HFFc6 (cell line): ENCODE measurements around the gene CTNND2. TPM values are rescaled to one million over a fixed set of nuclear protein-coding genes. Genes with fewer than 3 reads are reported as not detected.

Experiments
- DNase-seq: peaks from one replicate; pipeline ENCODE4 v3.0.0-alpha.2; 2018
- H3K27ac Mint-ChIP-seq: 2 replicates; pipeline ENCODE4 v1.8.0; 2020; ENCODE audit warnings: mild to moderate bottlenecking, mixed read lengths
- H3K27me3 Mint-ChIP-seq: 2 replicates; pipeline ENCODE4 v1.8.0; 2021; ENCODE audit warnings: mild to moderate bottlenecking, moderate library complexity, mixed read lengths; ENCODE audit not compliant: insufficient read depth
- H3K36me3 Mint-ChIP-seq: 2 replicates; pipeline ENCODE4 v1.8.0; 2021; ENCODE audit warnings: low read depth, mixed read lengths
- H3K4me1 Mint-ChIP-seq: 2 replicates; pipeline ENCODE4 v1.8.0; 2020; ENCODE audit warnings: low read depth, mixed read lengths
- H3K4me3 Mint-ChIP-seq: 2 replicates; pipeline ENCODE4 v1.8.0; 2020; ENCODE audit warnings: mild to moderate bottlenecking, moderate library complexity, mixed read lengths
- H3K9me3 Mint-ChIP-seq: 2 replicates; pipeline ENCODE4 v1.8.0; 2020; ENCODE audit warnings: mild to moderate bottlenecking, mixed read lengths
- total RNA-seq, 6 experiments: library from RNA; stranded (reverse); fragmentation: NEBNext Ultra II Directional; extraction: Animal tissue kit (Norgen Biotek cat#: 25700); gene quantifications; 2 replicates in 1 of 6; 3 replicates in 5 of 6; pipeline ENCODE4 v1.2.3, GENCODE V29; 2021
- TF ChIP-seq, protein P1 (sequence below): fragments of 200-600 bp; sonication (generic); IDR thresholded peaks from 2 replicates; pipeline ENCODE4 v1.5.0; 2021; ENCODE audit warnings: antibody characterized with exemption, mild to moderate bottlenecking

CTNND2 gene
- total RNA-seq, 6 experiments from 2014 or later, result not detected

DNA sequence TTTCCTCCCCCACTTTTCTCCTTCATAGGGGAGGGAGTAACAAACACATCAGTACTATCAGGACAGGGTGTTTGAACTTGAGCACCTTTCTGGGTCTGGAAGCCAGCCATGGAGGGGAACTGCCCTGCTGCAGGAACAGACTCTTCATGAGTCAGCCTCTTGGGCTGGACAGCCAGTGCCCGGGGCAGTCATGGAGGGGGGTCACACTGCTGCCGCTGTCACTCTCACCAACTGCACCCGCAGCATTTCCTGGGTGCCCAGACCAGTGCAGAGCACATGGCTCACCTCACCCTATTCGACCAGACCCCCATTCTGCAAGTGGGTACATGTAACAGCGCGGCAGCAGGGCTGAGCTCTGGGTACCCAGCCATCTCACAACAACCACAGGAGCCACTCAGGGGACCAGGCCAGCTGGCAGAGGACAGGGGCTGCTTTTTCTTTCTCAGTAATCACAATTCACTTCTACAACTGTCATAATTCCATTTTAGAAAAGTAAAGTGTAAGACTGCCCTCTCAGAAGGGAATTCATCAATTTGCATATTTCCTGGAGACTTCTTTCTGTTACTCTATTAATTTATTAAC is 118.4 kb downstream of the CTNND2 start:
- Mint-ChIP-seq H3K27me3 (no peaks in the 10 kb centered on the region), H3K4me3 (no peak overlapping the region), H3K4me1 (no peaks in the 10 kb centered on the region), H3K27ac (no peak overlapping the region), H3K9me3 (peaks cover 27% of the 10 kb centered on the region), H3K36me3 (0 out of 2 replicates have a peak, but pooled peaks cover 5% of the 10 kb centered on the region)
- TF ChIP-seq, protein P1, sequence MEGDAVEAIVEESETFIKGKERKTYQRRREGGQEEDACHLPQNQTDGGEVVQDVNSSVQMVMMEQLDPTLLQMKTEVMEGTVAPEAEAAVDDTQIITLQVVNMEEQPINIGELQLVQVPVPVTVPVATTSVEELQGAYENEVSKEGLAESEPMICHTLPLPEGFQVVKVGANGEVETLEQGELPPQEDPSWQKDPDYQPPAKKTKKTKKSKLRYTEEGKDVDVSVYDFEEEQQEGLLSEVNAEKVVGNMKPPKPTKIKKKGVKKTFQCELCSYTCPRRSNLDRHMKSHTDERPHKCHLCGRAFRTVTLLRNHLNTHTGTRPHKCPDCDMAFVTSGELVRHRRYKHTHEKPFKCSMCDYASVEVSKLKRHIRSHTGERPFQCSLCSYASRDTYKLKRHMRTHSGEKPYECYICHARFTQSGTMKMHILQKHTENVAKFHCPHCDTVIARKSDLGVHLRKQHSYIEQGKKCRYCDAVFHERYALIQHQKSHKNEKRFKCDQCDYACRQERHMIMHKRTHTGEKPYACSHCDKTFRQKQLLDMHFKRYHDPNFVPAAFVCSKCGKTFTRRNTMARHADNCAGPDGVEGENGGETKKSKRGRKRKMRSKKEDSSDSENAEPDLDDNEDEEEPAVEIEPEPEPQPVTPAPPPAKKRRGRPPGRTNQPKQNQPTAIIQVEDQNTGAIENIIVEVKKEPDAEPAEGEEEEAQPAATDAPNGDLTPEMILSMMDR, result no peak
- DNase-seq, result no peak

- no peak overlapping the region for H3K27ac Mint-ChIP-seq
- DNase-seq, result no peak
- TF ChIP-seq, protein P1, result no peak
- no peaks in the 10 kb centered on the region for H3K4me1 Mint-ChIP-seq
- H3K4me3 Mint-ChIP-seq, result no peak overlapping the region
- 0 out of 2 replicates have a peak, but pooled peaks cover 5% of the 10 kb centered on the region for H3K36me3 Mint-ChIP-seq
- H3K9me3 Mint-ChIP-seq, result peaks cover 51% of the 10 kb centered on the region
- H3K27me3 Mint-ChIP-seq, result no peaks in the 10 kb centered on the region
Observed at GRCh38 chr5:11780641-11781345, 123.5 kb downstream of the CTNND2 start.

DNA sequence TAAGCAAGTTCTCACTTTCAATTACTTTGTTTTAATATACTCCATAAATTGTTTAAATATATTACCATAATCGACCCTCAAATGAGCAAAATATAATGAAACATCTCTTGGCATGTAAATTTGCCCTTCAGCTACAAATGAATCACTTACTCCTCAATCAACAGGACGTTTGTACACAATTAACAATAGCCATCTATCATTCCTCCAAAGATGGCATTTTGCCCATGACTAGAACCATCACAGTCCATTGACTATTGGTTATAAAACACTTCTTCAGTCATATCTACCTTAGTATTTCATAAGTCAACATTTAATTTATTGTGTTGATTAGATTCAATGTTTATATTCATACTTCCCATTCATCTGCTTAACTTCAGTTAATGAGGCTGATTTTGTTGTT is 127.2 kb downstream of the CTNND2 start:
- H3K4me1 Mint-ChIP-seq, result no peaks in the 10 kb centered on the region
- no peaks in the 10 kb centered on the region for H3K36me3 Mint-ChIP-seq
- TF ChIP-seq, protein P1, result no peak
- H3K4me3 Mint-ChIP-seq, result no peak overlapping the region
- no peaks in the 10 kb centered on the region for H3K27me3 Mint-ChIP-seq
- no peak for DNase-seq
- peaks cover 49% of the 10 kb centered on the region for H3K9me3 Mint-ChIP-seq
- H3K27ac Mint-ChIP-seq, result no peak overlapping the region

GRCh38 chr5:11770310-11770709 is 133.9 kb downstream of the CTNND2 start:
- TF ChIP-seq, protein P1, result no peak
- Mint-ChIP-seq H3K27ac (no peak overlapping the region), H3K27me3 (no peaks in the 10 kb centered on the region), H3K36me3 (peaks cover 5% of the 10 kb centered on the region; the same call in 1 of the 2 replicates), H3K4me3 (no peak overlapping the region), H3K9me3 (peaks cover 21% of the 10 kb centered on the region), H3K4me1 (no peaks in the 10 kb centered on the region)
- no peak for DNase-seq

DNA sequence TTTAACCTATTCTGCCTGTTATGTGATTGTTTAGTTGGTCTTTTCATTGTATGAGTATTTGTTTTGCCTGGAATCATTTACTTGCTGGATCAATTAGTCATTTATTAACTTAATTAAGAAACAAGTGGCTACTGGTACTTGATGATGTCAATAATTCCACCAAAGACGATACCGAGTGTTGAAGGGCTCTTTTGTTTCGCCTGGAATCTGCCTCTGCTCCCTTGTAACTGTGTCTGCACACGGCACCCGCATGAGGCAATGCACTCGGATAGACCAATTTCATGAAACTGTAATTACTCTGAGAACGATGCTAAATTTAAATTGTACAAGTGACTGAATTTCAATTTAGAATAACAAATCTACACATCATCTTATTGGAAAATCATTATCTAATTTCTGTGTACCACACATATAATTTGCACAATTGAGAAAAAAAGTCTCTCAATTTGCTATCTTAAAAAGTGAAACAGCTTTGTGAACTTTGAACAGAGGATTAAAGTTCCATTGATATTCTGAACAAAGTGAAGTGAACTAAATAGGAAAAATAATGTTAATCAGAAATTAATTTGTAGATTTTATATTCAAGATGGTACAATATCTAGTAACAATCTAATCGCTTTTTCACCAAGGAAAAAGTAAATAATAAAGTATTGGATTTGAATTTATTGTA is 143.2 kb downstream of the CTNND2 start:
- H3K27ac Mint-ChIP-seq, result no peak overlapping the region
- no peaks in the 10 kb centered on the region for H3K36me3 Mint-ChIP-seq
- H3K4me3 Mint-ChIP-seq, result no peak overlapping the region
- no peaks in the 10 kb centered on the region for H3K27me3 Mint-ChIP-seq
- no peak for DNase-seq
- TF ChIP-seq, protein P1, result no peak
- peaks cover 25% of the 10 kb centered on the region for H3K9me3 Mint-ChIP-seq
- no peaks in the 10 kb centered on the region for H3K4me1 Mint-ChIP-seq
